ENCODE data around the gene CDADC1. TPM values are rescaled to one million over a fixed set of nuclear protein-coding genes. Genes with fewer than 3 reads are reported as not detected.
A peak's percentile ranks its signal among the peaks of the same experiment; 100 is the strongest.

Gene CDADC1
- total and polyA plus RNA-seq, 2 experiments from 2014 or later = 9.1 to 12.7 TPM

DNA sequence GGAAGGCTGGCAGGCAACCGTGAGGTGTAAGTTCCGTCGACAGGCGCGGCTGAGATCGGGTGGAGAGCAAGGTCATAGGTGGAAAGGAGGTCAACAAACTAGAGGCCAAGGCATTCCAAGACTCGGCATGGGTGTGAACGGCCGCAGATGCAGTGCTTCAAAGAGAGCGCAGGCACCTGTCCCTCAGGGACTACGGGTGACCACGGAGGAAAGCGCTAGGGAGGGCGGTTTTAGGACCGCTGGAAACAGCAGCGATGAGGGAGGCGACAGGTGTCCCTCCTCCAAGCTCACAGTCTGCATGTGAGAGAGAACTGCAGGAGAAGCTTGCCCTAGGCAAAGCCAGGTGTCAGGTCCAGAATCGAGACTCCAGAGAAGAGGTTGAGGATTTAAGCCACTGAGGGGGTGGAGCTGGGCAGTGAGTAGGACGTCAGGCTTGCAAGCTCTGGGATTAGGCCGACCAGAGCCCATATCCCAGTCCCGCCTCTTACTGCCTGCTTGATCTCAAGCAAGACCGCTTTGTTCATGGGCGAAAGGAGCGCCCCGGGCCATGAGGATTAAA is 29.2 kb upstream of the CDADC1 start:
- H3K4me1 ChIP-seq (ENCODE audit: low read depth) = no peaks in the 10 kb centered on the region
- peak; percentile 18 to 32 for DNase-seq (ENCODE audit: low read depth in 1 of 2, low spot score in 1 of 2)
- TF ChIP-seq, protein P1, sequence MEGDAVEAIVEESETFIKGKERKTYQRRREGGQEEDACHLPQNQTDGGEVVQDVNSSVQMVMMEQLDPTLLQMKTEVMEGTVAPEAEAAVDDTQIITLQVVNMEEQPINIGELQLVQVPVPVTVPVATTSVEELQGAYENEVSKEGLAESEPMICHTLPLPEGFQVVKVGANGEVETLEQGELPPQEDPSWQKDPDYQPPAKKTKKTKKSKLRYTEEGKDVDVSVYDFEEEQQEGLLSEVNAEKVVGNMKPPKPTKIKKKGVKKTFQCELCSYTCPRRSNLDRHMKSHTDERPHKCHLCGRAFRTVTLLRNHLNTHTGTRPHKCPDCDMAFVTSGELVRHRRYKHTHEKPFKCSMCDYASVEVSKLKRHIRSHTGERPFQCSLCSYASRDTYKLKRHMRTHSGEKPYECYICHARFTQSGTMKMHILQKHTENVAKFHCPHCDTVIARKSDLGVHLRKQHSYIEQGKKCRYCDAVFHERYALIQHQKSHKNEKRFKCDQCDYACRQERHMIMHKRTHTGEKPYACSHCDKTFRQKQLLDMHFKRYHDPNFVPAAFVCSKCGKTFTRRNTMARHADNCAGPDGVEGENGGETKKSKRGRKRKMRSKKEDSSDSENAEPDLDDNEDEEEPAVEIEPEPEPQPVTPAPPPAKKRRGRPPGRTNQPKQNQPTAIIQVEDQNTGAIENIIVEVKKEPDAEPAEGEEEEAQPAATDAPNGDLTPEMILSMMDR (IDR thresholded peaks at IDR 0.05; ENCODE audit: low read depth, low read length) = no peak
- H3K27ac ChIP-seq = no peak overlapping the region
- peaks cover 81% of the 10 kb centered on the region for H3K27me3 ChIP-seq
- no peaks in the 10 kb centered on the region for H3K36me3 ChIP-seq
- peak overlapping the region; percentile 4 for H3K4me3 ChIP-seq
- H3K9me3 ChIP-seq (ENCODE audit: low read depth) = no peaks in the 10 kb centered on the region

DNA sequence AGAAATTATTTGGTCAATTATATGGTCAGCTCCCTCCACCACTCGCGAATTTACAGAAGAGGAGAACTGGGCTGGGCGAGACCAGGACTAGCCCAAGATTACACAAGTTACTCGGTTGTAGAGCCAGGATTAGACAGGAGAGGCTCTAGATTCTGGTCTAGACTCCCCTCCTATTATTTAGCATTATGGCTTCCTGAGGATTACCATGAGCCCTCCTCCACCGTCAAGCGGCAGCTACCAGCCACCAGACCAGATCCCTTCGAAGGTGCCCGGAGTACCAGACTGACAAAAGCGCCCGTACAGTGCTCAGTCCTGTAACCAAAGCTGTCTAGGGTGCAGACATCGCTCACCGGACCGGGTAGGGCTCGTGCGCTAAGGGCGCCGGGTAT is 28.1 kb upstream of the CDADC1 start:
- Histone ChIP-seq H3K9me3 (ENCODE audit: low read depth) (no peaks in the 10 kb centered on the region), H3K27ac (no peak overlapping the region), H3K27me3 (peaks cover 91% of the 10 kb centered on the region), H3K36me3 (no peaks in the 10 kb centered on the region), H3K4me1 (ENCODE audit: low read depth) (no peaks in the 10 kb centered on the region), H3K4me3 (peak overlapping the region; percentile 24)
- DNase-seq (ENCODE audit: low read depth in 1 of 2, low spot score in 1 of 2) = no peak
- TF ChIP-seq, protein P1 (IDR thresholded peaks at IDR 0.05; ENCODE audit: low read depth, low read length) = no peak

DNA sequence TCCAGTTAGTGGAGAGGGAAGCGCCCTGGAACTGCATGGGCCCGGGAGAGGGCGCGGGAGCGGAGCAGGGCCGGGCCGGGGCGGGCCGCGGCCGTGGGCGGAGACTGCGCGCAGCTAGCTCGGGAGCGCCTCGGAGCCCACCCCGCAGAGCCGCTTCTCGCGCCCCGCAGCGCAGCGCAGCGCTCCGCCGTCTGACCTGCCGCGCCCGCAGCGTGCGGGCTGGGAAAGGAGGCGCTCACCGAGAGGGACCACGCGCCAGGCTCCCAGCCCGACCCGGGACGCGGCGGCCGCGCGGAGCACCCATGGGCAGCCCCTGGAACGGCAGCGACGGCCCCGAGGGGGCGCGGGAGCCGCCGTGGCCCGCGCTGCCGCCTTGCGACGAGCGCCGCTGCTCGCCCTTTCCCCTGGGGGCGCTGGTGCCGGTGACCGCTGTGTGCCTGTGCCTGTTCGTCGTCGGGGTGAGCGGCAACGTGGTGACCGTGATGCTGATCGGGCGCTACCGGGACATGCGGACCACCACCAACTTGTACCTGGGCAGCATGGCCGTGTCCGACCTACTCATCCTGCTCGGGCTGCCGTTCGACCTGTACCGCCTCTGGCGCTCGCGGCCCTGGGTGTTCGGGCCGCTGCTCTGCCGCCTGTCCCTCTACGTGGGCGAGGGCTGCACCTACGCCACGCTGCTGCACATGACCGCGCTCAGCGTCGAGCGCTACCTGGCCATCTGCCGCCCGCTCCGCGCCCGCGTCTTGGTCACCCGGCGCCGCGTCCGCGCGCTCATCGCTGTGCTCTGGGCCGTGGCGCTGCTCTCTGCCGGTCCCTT is 27.5 kb upstream of the CDADC1 start, which contains the start of gene MLNR:
Gene MLNR (plus strand): TSS at position 303 of the 820 bp plus-strand sequence. CDS start 0 bp downstream, at position 303.
- H3K4me3 ChIP-seq = peak within 1 kb of the TSS; percentile 24
- H3K27me3 ChIP-seq = peaks cover 95% of the 10 kb centered on the region
- no peaks in the 10 kb centered on the region for H3K4me1 ChIP-seq (ENCODE audit: low read depth)
- H3K27ac ChIP-seq = no peak within 1 kb of the TSS
- H3K36me3 ChIP-seq = no peaks in the 10 kb centered on the region
- TF ChIP-seq, protein P1 (IDR thresholded peaks at IDR 0.05; ENCODE audit: low read depth, low read length) = no peak
- H3K9me3 ChIP-seq (ENCODE audit: low read depth) = no peaks in the 10 kb centered on the region
- peak; percentile 48 to 49 for DNase-seq (ENCODE audit: low read depth in 1 of 2, low spot score in 1 of 2)

DNA sequence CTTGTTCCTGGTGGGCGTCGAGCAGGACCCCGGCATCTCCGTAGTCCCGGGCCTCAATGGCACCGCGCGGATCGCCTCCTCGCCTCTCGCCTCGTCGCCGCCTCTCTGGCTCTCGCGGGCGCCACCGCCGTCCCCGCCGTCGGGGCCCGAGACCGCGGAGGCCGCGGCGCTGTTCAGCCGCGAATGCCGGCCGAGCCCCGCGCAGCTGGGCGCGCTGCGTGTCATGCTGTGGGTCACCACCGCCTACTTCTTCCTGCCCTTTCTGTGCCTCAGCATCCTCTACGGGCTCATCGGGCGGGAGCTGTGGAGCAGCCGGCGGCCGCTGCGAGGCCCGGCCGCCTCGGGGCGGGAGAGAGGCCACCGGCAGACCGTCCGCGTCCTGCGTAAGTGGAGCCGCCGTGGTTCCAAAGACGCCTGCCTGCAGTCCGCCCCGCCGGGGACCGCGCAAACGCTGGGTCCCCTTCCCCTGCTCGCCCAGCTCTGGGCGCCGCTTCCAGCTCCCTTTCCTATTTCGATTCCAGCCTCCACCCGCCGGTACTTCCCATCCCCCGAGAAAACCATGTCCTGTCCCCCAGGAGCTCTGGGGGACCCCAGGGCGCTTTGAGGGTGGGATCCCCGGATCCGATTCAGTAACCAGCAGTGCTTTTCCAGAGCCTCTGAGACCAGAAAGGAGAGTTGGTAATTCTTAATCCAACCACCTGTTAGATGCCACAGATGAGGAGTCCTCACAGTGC is 26.7 kb upstream of the CDADC1 start:
- Histone ChIP-seq H3K27me3 (peaks cover 100% of the 10 kb centered on the region), H3K9me3 (ENCODE audit: low read depth) (no peaks in the 10 kb centered on the region), H3K27ac (no peak overlapping the region), H3K4me3 (peak overlapping the region; percentile 24), H3K36me3 (no peaks in the 10 kb centered on the region), H3K4me1 (ENCODE audit: low read depth) (no peaks in the 10 kb centered on the region)
- TF ChIP-seq, protein P1 (IDR thresholded peaks at IDR 0.05; ENCODE audit: low read depth, low read length) = no peak
- DNase-seq (ENCODE audit: low read depth in 1 of 2, low spot score in 1 of 2) = no peak

DNA sequence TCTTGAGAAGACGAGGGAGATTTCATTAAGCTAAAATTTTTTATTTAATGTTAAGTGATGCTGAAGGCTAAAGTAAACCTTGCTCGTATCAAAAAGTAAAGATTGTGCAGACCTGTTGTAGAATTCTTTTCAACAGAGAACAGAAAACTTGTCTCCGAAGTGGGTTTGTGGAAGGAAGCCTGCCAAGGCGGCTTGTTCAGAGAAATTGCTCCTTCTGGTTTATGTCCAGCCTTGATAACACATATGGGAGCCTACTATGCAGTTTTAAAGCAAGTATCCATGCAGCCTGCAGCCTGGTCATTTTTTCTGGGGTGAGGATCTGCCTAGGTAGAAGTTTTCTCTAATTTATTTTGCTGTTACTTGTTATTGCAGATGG is 26.1 kb upstream of the CDADC1 start:
- H3K4me3 ChIP-seq = no peak overlapping the region
- no peaks in the 10 kb centered on the region for H3K36me3 ChIP-seq
- DNase-seq (ENCODE audit: low read depth in 1 of 2, low spot score in 1 of 2) = no peak
- TF ChIP-seq, protein P1 (IDR thresholded peaks at IDR 0.05; ENCODE audit: low read depth, low read length) = no peak
- H3K4me1 ChIP-seq (ENCODE audit: low read depth) = no peaks in the 10 kb centered on the region
- no peak overlapping the region for H3K27ac ChIP-seq
- H3K9me3 ChIP-seq (ENCODE audit: low read depth) = no peaks in the 10 kb centered on the region
- H3K27me3 ChIP-seq = peaks cover 100% of the 10 kb centered on the region

Measured in cardiac muscle cell (in vitro differentiated cells and primary cell).